GM18502 (cell line): ENCODE results near the gene IL3.

Experiments
- ATAC-seq: cut with Tn5 transposase; IDR thresholded peaks from one replicate; pipeline ENCODE4 v1.9.1; 2021; ENCODE audit warnings: mild to moderate bottlenecking; ENCODE audit not compliant: unreplicated experiment, poor library complexity

The IL3 gene, protein sequence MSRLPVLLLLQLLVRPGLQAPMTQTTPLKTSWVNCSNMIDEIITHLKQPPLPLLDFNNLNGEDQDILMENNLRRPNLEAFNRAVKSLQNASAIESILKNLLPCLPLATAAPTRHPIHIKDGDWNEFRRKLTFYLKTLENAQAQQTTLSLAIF

GRCh38 chr5:132060501-132061161 lies at the start of gene IL3:
Gene IL3, plus strand, starts transcription at chr5:132060655. Its CDS starts 52 bp downstream, at chr5:132060707.
- no peak for ATAC-seq

DNA sequence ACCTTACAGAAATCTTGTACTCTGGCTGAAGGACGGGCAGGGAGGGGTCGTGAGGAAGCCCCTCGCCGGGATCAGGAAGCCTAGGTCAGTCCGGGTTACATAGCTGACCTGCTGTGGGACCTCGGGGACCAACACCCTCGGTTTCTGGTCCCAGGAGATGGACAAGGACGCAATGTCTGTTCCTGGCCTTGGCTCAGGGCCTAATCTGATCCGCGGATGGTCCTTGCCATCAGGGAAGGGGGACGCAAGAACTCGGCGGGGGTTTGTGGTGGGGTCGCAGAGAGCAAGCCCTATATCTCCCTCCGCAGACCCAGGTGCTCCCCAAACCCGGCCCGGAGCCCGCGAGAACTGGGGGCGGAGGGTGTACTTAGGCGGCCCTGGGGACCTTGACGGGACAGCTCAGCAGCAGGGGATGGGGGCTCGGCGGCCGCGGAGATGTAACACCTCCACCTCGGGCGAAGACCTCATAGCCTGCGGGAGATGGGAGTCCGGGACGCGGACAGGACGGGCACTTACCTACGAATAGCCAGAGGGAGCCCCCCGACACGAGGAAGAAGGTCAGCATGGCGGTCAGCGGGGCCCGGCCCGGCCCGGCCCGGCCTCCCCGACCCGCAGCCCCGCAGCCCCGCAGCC lies 49.4 kb upstream of the IL3 start:
- ATAC-seq: no peak

- no peak for ATAC-seq
Observed at GRCh38 chr5:132011622-132012343, 48.7 kb upstream of the IL3 start, which contains the start of gene ACSL6. Gene ACSL6, minus strand, starts transcription at chr5:132011658. Its CDS starts 105 bp downstream, at chr5:132011553.

- ATAC-seq: no peak
Observed at GRCh38 chr5:132012371-132013005, 48.0 kb upstream of the IL3 start.

GRCh38 chr5:132013006-132013689 lies 47.3 kb upstream of the IL3 start:
- ATAC-seq: no peak

GRCh38 chr5:132013711-132014110 lies 46.7 kb upstream of the IL3 start:
- ATAC-seq: no peak

DNA sequence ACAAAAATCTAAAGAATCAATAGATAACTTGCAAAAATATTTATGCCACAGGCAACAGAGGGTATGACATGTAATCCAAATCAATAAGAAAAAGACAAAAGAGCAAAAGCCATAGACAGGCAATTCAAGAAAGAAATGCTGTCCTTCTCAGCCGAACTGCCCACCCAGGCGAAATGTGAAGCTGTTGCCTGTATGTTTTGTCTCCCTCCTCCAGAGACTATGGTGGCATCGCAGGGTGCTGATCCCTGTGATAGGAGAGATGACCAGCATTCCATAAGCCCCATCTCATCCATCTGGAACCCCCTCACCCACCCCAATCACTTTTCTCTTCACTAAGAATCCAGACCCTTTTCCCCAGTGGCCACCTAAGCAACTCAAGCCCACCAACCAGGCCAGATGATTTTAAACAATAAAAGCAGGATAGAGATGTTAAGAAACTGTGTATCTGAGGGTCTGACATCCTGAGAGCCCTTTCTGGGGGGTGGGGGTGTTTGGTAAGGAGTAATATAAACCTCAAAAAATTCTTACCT lies 43.7 kb upstream of the IL3 start:
- no peak for ATAC-seq

DNA sequence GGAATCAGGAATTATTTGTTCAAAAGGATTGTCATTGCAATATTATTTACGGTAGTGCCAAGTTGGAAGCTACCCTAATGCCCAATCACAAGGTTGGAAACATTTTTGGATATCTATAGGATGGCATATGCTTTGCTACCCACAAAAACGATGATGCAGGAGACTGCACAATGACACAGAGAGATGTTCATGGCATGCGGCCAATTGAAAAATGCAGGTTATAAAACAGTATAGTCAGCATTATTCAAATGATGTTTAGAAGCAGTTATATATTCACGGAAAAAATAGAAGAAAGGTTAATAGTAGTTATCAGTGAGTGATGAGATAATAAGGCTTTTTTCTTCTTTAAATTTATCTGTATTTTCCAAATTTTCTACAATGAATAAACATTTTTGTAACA lies 43.1 kb upstream of the IL3 start:
- ATAC-seq: no peak

GRCh38 chr5:132017738-132018625 lies 42.5 kb upstream of the IL3 start:
- ATAC-seq: no peak

DNA sequence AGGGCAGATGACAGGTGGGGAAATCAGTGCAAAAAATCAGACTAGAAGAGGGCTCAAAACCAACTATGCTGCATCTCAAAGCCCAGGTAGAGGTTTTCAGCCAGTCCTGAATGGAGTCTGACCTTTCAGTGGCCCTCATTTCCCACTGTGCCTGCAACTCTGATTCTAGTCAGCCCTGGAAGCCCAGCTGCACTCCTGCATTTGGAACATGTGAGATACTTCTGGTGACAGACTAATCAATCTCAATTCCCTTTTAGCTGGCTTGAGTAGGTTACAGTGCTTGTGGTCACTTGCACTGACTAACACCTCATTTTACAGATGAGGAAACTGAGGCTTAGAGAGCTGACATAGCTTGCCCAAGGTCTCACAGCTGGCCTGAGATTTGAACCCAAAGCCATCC lies 41.1 kb upstream of the IL3 start:
- ATAC-seq: no peak

GRCh38 chr5:132019857-132020555 lies 40.4 kb upstream of the IL3 start:
- peak; percentile 98 for ATAC-seq

DNA sequence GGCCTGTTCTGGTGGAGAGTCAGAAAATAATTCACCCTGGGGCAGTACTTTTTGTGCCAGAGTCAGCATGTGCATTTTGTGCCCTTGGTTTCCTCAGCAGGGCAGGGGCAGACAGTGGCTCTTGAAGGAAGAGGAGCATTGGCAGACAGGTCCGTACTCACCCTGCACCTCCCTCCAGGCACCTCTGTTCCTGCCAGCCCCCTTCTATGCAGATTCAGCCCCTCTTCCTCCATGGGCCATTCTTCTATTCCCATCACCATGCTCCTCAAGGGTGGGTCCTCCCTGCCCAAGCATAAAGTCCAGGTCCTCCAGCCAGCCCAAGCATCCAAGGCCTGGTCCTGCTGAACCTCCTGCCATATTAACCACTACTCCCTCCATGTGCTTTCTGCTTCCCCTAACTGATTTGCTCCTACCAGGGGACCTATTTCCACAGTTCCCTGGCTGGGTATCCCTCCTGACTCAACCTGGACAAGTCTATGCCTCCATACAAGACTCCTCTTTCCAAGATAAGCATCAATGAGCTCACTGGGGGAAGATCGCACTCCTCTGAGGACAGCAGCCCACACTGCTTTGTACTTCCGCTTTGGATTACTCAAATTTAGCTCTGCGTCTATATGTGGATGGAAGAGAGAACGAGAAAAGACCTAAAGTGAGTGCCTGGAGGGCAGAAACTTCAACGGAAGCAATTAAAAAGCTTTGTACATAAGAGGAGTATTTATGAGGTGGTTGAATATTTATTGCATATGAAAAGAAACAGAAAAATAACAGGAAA lies 39.7 kb upstream of the IL3 start:
- peak; percentile 26 for ATAC-seq

DNA sequence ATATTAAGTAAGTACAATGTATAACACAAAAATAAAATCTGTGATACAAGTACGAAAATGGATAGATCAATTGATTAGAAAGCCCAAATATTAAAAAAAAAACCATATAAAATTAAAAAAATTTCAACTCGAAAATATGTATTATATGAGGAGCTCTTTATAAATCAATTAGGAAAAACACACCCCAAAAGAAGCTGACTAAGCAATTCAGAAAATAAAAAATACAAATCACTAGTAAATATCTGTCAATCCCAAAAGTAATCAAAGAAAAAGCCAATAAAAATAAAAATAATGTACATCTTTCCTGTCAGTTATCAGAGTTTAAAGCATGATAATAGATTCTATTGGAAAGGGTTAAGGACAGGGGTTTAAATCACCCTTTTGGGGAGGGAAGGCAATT lies 38.8 kb upstream of the IL3 start:
- no peak for ATAC-seq

- no peak for ATAC-seq
Observed at GRCh38 chr5:132022737-132023136, 37.7 kb upstream of the IL3 start.

DNA sequence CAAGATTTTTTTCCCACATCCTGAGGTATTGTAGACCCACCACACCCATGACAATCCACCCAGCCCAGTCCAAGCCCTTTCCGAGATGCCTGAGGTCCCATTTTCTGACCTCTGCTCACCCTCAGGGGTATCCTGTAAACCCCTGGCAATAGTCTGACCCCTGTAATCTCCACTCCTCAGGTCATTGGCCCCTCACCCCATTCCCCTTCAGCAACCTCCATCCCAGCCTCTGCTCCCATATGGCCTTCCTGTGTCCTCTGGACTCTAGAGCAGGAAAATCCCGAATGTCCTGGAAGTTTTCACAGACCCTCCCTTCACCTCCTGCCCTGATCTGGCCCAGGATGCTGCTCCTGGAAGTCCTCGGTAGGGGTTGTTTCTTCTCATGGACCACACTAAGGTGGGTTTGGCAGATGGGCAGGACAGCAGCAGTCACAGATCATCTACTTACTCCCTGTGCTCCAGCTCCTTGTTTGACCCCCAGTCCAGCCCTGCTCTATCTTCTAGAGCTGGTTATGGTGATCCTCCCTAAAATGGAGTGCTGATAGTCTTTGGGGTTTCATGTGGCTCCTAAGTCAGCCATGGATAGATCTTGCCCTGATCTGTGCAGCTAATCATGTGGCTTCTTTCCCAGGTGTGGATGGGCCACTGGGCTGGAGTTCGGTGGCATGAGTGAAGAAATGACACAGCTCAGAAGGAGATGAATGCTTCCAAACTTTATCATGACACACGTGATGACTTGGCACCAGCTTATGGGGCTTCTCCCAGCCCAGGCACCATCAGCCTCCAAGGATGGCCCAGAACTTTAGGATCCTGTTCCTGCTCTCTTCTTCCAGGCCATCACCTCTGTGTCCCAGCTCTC lies 37.0 kb upstream of the IL3 start:
- ATAC-seq: no peak

DNA sequence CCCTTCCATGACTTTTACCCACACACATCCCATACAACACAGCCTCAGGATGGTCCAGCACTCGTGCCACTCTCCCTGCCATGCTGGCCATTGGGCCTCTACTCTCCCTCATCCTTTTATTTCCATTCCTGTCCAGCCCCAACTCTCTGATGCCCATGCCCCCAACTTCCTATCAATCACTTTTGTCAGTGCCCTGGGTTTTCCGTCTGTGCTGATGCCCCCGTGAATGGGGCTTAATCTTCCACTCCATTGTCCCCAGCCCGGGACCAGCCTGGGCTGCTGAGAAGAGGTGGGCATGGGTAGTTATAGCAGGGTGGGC lies 36.4 kb upstream of the IL3 start:
- no peak for ATAC-seq
